Caco-2 (cell line): ENCODE results near the gene CDK14. TPM values are rescaled to one million over a fixed set of nuclear protein-coding genes. Genes with fewer than 3 reads are reported as not detected.
A peak's percentile ranks its signal among the peaks of the same experiment; 100 is the strongest.

Experiments used
- BruUV-seq: library from RNA; stranded (reverse); fragments of 400-500 nt; replicated peaks from 2 replicates; lab custom pipeline; 2021; lab: Mats Ljungman, UMichigan
- CTCF ChIA-PET: fragments of 300-600 bp; sonication (Branson Sonifier 250); formaldehyde crosslinking; loops from one replicate; lab custom pipeline; 2022; ENCODE audit warnings: antibody characterized with exemption; lab: Charles Lee
- POLR2A ChIA-PET: fragments of 300-600 bp; sonication (Branson Sonifier 250); formaldehyde crosslinking; loops from one replicate; lab custom pipeline; 2022; ENCODE audit warnings: antibody characterized with exemption; lab: Charles Lee
- DNase-seq, 2 experiments: peaks; one replicate each; pipeline versions ENCODE4 v3.0.0 to v3.0.0-alpha.2; 2020 to 2022
- H3K27me3 ChIP-seq: replicated peaks from 2 replicates; pipeline ENCODE4 v1.6.0; 2011; ENCODE audit warnings: low read length; ENCODE audit not compliant: control insufficient read depth, insufficient read depth
- H3K36me3 ChIP-seq: 2 replicates; pipeline ENCODE4 v1.5.1; 2011; ENCODE audit warnings: low read length; ENCODE audit not compliant: control insufficient read depth, insufficient read depth
- H3K4me1 ChIP-seq: fragments of 250-450 bp; sonication (Bioruptor Pico); 2 replicates; pipeline ENCODE4 v1.5.1; 2020; ENCODE audit warnings: mild to moderate bottlenecking
- H3K4me3 ChIP-seq: 2 replicates; pipeline ENCODE4 v1.5.1; 2011; ENCODE audit warnings: low read depth, mild to moderate bottlenecking, control low read depth, low read length
- H3K9me3 ChIP-seq: fragments of 250-450 bp; sonication (Bioruptor Pico); 2 replicates; pipeline ENCODE4 v1.5.1; 2020; ENCODE audit warnings: mild to moderate bottlenecking, moderate library complexity
- H3K27ac Mint-ChIP-seq: one replicate; pipeline ENCODE4 v1.8.0; 2022; ENCODE audit warnings: mixed read lengths; ENCODE audit not compliant: unreplicated experiment
- H3K27me3 Mint-ChIP-seq: one replicate; pipeline ENCODE4 v1.8.0; 2022; ENCODE audit warnings: mixed read lengths; ENCODE audit not compliant: insufficient read depth, unreplicated experiment
- H3K36me3 Mint-ChIP-seq: one replicate; pipeline ENCODE4 v1.8.0; 2022; ENCODE audit warnings: mild to moderate bottlenecking, mixed read lengths; ENCODE audit not compliant: insufficient read depth, unreplicated experiment
- H3K4me1 Mint-ChIP-seq: one replicate; pipeline ENCODE4 v1.8.0; 2022; ENCODE audit warnings: low read depth, mixed read lengths; ENCODE audit not compliant: unreplicated experiment
- H3K4me3 Mint-ChIP-seq: one replicate; pipeline ENCODE4 v1.8.0; 2022; ENCODE audit warnings: mild to moderate bottlenecking, moderate library complexity, mixed read lengths; ENCODE audit not compliant: unreplicated experiment
- H3K9me3 Mint-ChIP-seq: one replicate; pipeline ENCODE4 v1.8.0; 2022; ENCODE audit warnings: mixed read lengths; ENCODE audit not compliant: unreplicated experiment
- CTCF ChIP-seq, 2 experiments: fragments of 200-600 bp in 1 of 2; IDR thresholded peaks; 1 replicate in 1 of 2; 2 replicates in 1 of 2; pipeline versions ENCODE4 v1.5.1 to v1.8.0; 2011 to 2022; ENCODE audit warnings: antibody characterized with exemption in 1 of 2, control low read depth in 1 of 2, inconsistent platforms in 1 of 2, low read depth in 1 of 2, low read length in 1 of 2, mild to moderate bottlenecking in 1 of 2, moderate library complexity in 1 of 2; ENCODE audit not compliant: insufficient read depth in 1 of 2, severe bottlenecking in 1 of 2, unreplicated experiment in 1 of 2
- intact Hi-C: fragments of 100-400 bp; cut with micrococcal nuclease; formaldehyde crosslinking; loops from one replicate; pipeline ENCODE4 v1.10.0; 2022; ENCODE audit not compliant: unreplicated experiment
- total RNA-seq: library from RNA; stranded (reverse); gene quantifications from 2 replicates; pipeline ENCODE4 v1.2.3, GENCODE V29; 2022

CDK14 gene
- total RNA-seq, 1 experiment from 2014 or later: 18.2 TPM

- no TSS peak for BruUV-seq
Measured at GRCh38 chr7:90580051-90580450, 16.1 kb upstream of the CDK14 start.

GRCh38 chr7:90582164-90582563 is 14.0 kb upstream of the CDK14 start:
- H3K9me3 ChIP-seq: no peaks in the 10 kb centered on the region
- no peak overlapping the region for H3K4me3 Mint-ChIP-seq
- peaks cover 7% of the 10 kb centered on the region for H3K4me1 Mint-ChIP-seq
- ChIA-PET CTCF (no interaction called here), POLR2A (no interaction called here)
- BruUV-seq: no TSS peak
- H3K4me3 ChIP-seq: no peak overlapping the region
- intact Hi-C loops: no loop called here
- TF ChIP-seq CTCF (IDR thresholded peaks at IDR 0.05; ENCODE audit: insufficient read depth in 1 of 2, low read depth in 1 of 2, low read length in 1 of 2, severe bottlenecking in 1 of 2, unreplicated experiment in 1 of 2): no peak
- no peaks in the 10 kb centered on the region for H3K27me3 ChIP-seq
- H3K36me3 ChIP-seq: no peaks in the 10 kb centered on the region
- no peak for DNase-seq
- H3K27ac Mint-ChIP-seq: no peak overlapping the region
- H3K27me3 Mint-ChIP-seq: peaks cover 3% of the 10 kb centered on the region
- H3K36me3 Mint-ChIP-seq: no peaks in the 10 kb centered on the region
- H3K9me3 Mint-ChIP-seq: no peaks in the 10 kb centered on the region
- H3K4me1 ChIP-seq: peaks cover 13% of the 10 kb centered on the region

More at GRCh38 chr7:90580051-90580450, 16.1 kb upstream of the CDK14 start:
- POLR2A ChIA-PET: no interaction called here
- intact Hi-C loops: no loop called here
- CTCF ChIA-PET: no interaction called here
- Histone ChIP-seq H3K4me3 (no peak overlapping the region), H3K4me1 (peaks cover 20% of the 10 kb centered on the region), H3K36me3 (no peaks in the 10 kb centered on the region), H3K9me3 (no peaks in the 10 kb centered on the region), H3K27me3 (no peaks in the 10 kb centered on the region)
- no peaks in the 10 kb centered on the region for H3K9me3 Mint-ChIP-seq
- peaks cover 7% of the 10 kb centered on the region for H3K4me1 Mint-ChIP-seq
- H3K4me3 Mint-ChIP-seq: no peak overlapping the region
- DNase-seq: no peak
- H3K36me3 Mint-ChIP-seq: no peaks in the 10 kb centered on the region
- peak overlapping the region; percentile 22 for H3K27ac Mint-ChIP-seq
- no peak for TF ChIP-seq CTCF (IDR thresholded peaks at IDR 0.05; ENCODE audit: insufficient read depth in 1 of 2, low read depth in 1 of 2, low read length in 1 of 2, severe bottlenecking in 1 of 2, unreplicated experiment in 1 of 2)
- H3K27me3 Mint-ChIP-seq: no peaks in the 10 kb centered on the region

GRCh38 chr7:90584378-90584777 is 11.7 kb upstream of the CDK14 start:
- no peak for TF ChIP-seq CTCF (IDR thresholded peaks at IDR 0.05; ENCODE audit: insufficient read depth in 1 of 2, low read depth in 1 of 2, low read length in 1 of 2, severe bottlenecking in 1 of 2, unreplicated experiment in 1 of 2)
- ChIA-PET CTCF (no interaction called here), POLR2A (no interaction called here)
- Histone ChIP-seq H3K9me3 (no peaks in the 10 kb centered on the region), H3K27me3 (no peaks in the 10 kb centered on the region), H3K4me3 (no peak overlapping the region), H3K36me3 (no peaks in the 10 kb centered on the region), H3K4me1 (peaks cover 7% of the 10 kb centered on the region)
- H3K27me3 Mint-ChIP-seq: peaks cover 3% of the 10 kb centered on the region
- H3K36me3 Mint-ChIP-seq: no peaks in the 10 kb centered on the region
- peaks cover 7% of the 10 kb centered on the region for H3K4me1 Mint-ChIP-seq
- H3K27ac Mint-ChIP-seq: no peak overlapping the region
- intact Hi-C loops: no loop called here
- no peaks in the 10 kb centered on the region for H3K9me3 Mint-ChIP-seq
- no TSS peak for BruUV-seq
- H3K4me3 Mint-ChIP-seq: no peak overlapping the region
- no peak for DNase-seq
